SH-SY5Y (cell line): Measurements from ENCODE around the gene SAP25.

Source experiments
- GATA2 ChIP-seq: IDR thresholded peaks from 2 replicates; pipeline ENCODE4 v1.6.1; 2011; ENCODE audit warnings: mild to moderate bottlenecking, low read depth, low read length
- GATA3 ChIP-seq: IDR thresholded peaks from 2 replicates; pipeline ENCODE4 v1.6.1; 2011; ENCODE audit warnings: low read depth, mild to moderate bottlenecking, low read length, moderate library complexity

The SAP25 gene

DNA sequence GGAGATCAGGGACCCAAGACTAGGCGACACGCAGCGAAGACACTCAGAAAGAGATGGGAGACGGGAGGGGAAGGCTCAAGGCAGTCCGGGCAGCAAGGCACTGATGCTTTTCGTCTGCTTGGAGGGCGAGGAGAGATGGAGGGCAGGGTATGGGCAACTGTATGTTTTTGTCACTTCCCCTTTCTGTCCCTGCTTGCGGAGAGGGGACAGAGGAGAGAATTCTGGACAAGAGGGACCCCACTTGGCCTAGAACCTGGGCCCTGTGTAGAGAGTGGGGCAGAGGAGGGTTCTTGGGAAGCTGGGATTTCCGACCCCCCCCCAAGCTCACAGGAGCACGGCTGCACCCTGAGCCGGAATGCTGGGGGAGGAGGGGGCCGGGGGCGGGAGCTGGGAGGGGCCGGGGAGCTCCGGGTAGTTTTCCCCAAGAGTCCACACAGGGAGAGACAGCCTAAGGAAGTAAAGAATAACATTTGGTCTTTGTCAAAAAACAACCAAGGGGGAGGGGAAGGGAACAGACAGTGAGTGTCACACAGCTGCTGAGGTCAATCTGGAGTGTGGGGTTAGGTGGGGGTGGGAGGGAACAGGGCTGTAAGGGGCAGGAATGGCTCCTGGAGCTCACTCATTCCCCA, 10.5 kb upstream of the SAP25 start:
- TF ChIP-seq GATA2 (no peak), GATA3 (no peak)

DNA sequence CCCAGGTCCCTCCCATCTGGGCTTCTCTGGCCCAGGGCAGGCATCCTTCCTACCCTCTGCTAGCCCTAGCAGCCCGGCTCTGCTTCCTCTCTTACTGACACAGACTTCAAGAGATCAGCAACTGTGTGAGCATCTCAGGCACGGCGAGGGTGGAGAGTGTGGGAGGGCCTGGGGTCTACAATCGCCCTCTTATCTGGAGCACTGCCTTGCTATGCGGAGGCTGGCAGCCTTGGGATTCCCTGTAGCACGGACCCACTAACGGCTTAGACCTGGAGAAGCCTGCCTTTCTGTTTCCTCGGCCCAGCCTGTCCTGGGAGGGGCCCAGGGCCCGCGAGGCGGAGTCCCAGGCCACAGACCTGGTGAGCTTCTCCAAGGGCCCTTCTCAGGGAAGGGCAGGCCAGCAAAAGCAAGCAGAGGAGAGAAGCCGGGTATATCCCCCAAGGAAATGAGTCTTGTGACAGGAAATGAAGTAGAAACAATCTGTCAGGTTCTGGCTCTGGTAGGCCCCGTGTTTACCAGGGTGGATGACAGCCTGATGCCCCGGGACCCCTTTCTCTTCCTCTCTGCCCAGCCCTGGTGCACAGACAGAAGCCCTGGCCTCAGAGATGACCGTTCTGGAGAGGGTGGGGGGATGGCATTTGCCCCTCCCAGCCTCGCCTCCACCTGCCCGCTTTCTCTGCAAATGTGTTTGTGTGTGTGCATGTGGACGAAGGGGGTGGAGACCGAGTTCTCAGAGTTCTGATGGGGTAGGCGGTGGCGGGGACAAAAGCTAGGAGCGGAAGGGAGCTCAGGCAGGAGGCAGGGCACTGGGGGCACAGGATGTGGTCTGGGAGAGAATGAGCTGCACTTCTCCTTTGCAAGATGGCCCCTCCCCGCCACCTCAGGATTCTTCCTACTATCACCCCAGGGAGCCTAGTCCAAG, 9.7 kb upstream of the SAP25 start:
- no peak for TF ChIP-seq GATA2

DNA sequence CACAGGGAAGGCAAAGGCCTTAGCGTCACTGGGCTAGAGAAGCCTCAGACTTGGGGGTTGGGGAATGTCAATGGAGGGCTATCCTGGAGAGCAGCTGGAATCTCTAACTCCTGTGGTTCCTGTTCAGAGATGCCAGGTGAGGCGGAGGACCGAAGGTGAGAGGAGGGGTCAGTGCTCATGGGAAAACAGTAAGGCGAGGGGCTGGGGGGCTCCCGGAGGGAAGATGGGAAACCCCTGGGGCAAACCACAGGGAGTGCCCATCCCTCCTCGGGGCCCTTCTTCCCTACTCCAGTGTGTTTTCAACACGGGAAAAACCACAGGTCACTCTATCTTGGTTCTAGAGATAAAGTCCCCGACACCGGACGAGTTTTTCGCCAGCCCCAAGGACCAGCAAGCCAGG, 8.9 kb upstream of the SAP25 start:
- TF ChIP-seq GATA2: no peak
- no peak for TF ChIP-seq GATA3

DNA sequence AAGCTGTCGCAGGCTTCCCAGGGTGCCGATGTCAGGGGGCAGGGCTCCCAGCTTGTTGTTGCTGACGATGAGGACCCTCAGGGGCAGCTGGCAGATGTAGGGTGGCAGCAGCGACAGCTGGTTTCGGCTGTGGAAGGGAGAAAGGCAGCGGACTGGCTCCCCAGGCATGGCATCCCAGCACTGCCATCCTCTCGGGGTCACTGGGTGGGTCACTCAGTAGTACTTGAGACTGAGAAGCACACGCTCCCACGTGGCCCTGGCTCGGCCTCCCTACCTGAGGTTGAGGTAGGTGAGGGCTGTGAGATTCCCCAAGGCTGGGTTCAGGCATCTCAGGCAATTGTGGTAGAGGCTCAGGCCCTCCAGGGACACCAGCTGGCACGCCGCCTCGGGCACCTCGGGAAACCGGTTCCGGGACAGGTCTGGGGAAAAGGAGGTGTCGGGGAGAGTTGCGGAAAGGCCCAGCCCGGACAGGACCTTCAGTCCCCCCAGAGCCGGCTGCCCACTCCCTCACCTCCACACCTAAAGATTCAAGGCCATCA, 8.4 kb upstream of the SAP25 start:
- TF ChIP-seq GATA3: no peak
- no peak for TF ChIP-seq GATA2

DNA sequence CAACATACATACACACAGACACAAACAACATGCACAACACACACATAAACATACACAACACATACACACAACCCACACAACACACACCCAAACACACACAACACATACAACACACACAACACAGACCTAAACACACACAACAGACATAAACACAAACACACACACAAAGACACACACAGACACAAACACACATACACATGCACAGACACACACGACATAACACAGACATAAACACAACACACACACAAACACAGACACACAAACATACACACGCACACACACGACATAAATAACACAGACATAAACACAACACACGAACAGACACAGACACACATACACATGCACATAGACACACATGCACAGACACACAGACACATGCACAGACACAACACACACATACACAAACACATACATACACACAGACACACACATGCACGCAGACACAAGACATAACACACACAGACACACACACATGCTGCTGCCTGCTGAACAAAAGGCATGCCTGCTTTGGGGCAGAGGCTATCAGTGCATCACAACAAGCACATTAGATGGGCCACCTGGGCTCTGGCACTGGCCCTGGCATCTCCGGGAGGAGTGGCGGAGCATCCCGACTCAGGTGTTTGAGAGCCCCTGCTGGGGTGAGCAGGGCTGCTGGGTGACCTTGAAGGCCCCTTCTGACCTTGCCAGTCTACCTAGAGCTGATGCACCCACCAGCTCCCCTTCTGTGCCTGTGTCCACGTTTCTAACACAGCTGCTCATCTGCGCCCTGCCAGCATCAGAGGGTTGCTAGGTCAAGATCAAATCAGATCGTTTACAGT, 7.0 kb upstream of the SAP25 start:
- no peak for TF ChIP-seq GATA2
- TF ChIP-seq GATA3: no peak

DNA sequence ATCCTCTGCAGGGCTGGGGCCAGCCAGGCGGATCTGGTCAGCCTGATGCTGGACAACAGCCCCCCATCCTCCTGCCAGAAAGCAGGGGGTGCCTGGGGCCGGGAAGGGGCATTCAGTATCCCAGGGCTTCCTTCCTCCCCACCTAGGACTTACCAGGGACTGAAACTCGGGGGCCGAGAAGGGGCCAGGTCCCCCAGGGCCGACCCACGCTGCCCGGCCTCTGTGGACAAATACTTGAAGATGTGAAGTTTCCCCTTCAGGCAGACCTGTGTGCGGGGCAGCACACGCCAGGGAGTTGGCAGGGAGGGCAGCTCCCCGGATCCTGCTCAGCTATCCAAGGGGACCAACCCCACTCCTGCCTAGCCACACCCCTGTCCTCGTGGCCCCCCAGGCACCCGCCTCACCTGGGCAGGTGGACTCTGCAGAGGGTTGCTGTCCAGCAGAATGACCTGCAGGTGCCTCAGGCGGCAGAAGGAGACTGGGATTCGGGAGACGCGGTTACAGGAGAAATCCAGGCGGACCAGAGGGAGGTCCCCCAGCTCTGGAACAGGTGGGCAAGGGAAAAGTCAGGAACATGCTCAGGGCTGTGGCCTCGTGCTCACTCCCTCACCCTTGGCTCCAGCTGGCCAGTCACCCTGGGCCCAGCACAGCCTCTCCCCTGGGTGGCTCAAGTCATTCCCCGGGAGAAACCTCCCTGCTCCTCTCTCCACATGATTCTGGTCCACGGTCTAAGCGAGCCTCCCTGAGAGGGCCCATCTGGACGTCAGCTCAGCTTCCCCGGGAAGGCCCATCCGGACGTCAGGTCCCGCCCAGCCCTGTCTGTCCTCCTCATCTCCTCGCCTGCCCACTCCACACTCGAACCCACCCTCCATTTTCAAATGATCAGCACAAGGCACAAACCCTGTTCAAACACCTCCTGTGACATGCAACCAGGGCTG, 4.8 kb upstream of the SAP25 start:
- TF ChIP-seq GATA2 (no peak), GATA3 (no peak)

DNA sequence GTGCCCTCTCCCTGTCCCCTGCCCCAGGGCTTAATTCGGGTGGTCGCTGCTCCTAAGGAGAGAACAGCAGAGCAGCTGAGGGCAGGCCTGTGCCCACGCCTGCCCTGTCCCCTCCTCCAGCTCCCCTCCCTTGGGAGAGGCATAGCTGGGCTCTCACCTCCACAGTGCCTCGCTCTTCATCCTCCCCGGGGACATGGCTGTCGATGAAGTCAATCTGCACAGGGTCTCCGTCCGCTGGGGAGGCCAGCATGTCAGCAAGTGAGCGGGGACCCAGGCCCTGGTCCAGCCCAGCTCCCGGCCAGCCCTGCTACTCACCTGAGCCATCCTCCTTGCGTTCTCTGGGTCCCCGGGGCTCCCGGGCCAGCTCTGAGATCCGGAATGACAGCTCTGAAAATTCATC, 3.8 kb upstream of the SAP25 start:
- no peak for TF ChIP-seq GATA2
- no peak for TF ChIP-seq GATA3

DNA sequence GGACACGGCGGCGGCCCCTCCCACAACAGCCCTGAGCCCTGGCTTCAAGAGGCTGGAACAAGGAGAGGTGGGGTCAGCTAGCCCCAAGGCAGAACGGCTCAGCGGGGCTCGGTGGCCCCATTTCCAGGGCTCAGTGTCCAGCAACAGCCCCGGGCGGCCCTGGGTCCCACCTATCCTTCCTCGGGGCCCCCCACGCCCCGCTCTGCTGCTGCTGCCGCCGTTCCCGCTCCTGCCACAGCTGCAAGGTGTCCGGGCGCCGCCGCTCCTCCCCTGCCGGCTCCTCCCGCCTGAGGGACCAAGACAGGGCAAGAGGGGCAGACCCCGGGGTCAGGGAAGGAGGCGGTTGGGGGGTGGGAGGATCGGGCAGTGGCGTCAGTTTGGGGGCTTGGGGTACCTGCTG, 3.4 kb upstream of the SAP25 start:
- no peak for TF ChIP-seq GATA2

DNA sequence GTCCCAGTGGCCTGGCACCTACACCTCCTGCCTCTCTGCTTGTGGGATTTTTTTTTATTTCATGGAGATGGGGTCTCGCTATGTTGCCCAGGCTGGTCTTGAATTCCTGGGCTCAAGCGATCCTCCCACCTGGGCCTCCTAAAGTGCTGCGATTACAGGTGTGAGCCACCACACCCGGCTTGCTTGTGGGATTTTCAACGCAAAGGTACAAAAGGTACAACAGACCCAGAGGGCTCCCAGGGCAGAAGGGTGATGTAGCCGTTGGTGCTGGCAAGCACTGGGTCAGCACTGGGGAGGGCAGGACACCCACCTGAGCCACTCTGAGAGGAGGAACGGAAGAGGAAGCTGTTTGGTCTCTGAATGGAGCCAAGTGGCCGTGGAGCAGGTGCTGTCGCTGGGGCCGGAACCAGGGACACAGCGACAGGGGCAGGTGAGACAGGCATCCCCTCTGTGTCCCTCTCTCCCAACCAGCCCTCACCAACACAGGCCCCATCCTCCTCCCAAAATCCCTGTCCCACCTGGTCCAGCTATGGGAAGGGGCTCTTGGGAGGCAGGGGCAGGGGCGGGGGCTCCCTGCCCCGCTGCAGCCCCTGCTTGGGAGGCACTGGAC, 2.8 kb upstream of the SAP25 start:
- TF ChIP-seq GATA2 (no peak), GATA3 (no peak)

DNA sequence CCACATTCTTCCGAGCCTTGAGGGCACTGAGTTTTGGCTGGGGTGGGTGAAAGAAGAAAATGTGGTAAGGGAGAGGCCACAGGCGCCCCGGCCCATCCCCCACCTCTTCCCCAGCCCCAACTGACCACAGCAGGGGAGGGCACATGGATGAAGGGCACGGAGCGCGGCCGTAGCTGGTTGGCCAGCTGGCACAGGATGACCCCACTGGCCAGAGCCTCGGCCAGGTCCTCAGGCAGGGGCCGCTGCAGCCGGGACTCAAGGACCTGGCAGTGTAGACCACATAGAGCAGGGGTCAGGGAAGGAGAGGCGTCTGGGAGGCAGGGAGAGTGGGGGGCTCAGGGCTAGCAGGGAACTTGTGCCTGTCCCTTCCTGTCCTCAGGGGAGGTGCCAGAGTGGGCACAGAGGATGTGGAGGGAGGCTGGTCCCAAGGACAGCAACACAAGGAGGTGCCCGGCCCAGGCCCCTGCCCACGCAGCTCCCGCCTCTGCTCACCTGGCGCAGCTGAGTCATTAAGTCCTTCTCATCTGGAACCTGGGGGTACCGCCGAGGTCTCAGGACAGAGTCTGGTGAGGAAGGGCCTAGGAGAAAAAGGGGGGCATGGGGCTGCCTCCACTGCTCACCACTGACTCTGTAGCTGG, 2.2 kb upstream of the SAP25 start:
- TF ChIP-seq GATA3 (no peak), GATA2 (no peak)

DNA sequence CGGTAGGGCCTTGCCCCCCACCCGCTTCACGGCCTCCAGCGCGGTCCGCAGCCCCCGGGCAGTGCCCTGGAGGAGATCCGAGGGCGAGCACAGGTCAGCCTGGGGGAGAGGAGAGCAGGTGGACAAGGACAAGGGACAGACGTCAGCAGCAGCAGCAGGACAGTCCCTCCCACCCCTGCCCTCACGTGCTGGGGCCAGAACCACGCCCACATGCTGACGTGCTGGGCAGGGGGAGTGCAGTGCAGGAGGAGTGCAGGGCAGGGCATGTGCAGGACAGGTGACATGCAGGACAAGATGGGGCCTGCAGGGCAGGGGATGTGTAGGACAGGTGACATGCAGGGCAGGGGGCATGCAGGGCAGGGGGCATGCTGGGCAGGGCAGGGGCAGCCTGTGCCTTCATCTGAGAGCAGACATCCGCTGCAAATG, 1.5 kb upstream of the SAP25 start:
- TF ChIP-seq GATA3 (no peak), GATA2 (no peak)

DNA sequence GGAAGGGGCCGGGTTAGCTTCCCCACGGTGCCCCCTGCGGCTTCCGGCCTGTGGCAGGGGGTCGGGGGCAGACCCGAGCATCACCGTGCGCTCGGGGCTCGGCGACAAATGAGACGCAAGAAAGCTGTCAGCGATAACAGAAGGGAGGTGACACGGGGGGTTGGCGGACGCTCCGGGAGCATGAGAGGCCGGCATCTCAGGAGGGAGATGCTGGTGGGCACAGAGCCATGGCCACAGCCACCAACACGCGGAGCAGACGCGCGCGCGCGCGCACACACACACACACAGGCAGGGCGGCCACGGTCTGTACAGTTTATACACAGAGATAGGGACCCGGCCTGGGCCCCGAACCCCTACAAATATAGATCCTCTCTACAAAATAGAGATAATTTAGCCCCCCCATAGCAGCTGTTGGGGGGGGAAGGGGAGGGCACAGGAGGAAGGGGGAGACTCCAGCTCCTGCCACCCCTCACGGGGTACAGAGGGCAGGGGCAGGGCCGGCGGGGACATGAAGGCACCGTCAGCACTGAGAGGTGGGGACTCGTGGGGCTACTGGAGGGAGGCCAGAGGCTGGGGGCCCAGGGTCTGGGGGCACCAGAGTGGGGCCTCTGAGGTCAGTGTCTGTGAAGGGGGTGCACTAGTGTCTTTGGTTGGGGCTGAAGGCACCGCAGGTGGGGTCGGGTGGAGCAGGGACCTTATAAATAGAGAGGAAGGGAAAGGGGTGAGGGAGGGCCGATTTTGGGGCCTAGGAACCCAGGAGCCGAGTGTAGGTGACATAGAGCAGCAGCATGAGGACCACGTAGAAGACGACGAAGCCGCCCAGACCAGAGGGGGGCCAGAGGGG, 884 bp upstream of the SAP25 start:
- TF ChIP-seq GATA2 (no peak), GATA3 (no peak)
